ENCODE measurements around the gene NCF1.
"Not testable (repeated sequence)": the region's sequence is repeated elsewhere in the genome, so short reads cannot be mapped to it uniquely, and the experiment has no call there.

GRCh38 chr7:74756673-74757072 is 17.1 kb upstream of the NCF1 start:
- not testable (repeated sequence) for TF ChIP-seq CTCF (IDR thresholded peaks at IDR 0.05 in 2 of 3, conservative IDR thresholded peaks at IDR 0.05 in 1 of 3; ENCODE audit: borderline replicate concordance in 1 of 3, insufficient read depth in 1 of 3, low read depth in 2 of 3, low read length in 2 of 3); POLR2A (IDR thresholded peaks at IDR 0.05; ENCODE audit: borderline replicate concordance, extremely low read depth, insufficient read depth, insufficient read length); EZH2 (IDR thresholded peaks at IDR 0.05); EGR1 (IDR thresholded peaks at IDR 0.05; ENCODE audit: low read depth); REST (IDR thresholded peaks at IDR 0.05; ENCODE audit: low read depth); YY1 (IDR thresholded peaks at IDR 0.05; ENCODE audit: extremely low read depth, insufficient replicate concordance, low read depth, low read length); MAX (IDR thresholded peaks at IDR 0.05); TCF7L2 (IDR thresholded peaks at IDR 0.05; ENCODE audit: borderline replicate concordance, extremely low read depth, insufficient read depth, insufficient read length); ELF1 (IDR thresholded peaks at IDR 0.05; ENCODE audit: borderline replicate concordance, low read depth); ZNF274 (IDR thresholded peaks at IDR 0.05; ENCODE audit: low read depth, low read length); SRF (IDR thresholded peaks at IDR 0.05; ENCODE audit: low read depth); SIN3A (IDR thresholded peaks at IDR 0.05; ENCODE audit: low read depth); RAD21 (IDR thresholded peaks at IDR 0.05; ENCODE audit: low read depth)
